C1 segment of cervical spinal cord (tissue), 14 donors: Measurements from ENCODE around the gene MOBP.
A peak's percentile ranks its signal among the peaks of the same experiment; 100 is the strongest.

Experiments used
- DNase-seq, 14 donors: peaks; one replicate each; lab custom pipeline; 2025; lab: John Stamatoyannopoulos, UW

The MOBP gene

DNA sequence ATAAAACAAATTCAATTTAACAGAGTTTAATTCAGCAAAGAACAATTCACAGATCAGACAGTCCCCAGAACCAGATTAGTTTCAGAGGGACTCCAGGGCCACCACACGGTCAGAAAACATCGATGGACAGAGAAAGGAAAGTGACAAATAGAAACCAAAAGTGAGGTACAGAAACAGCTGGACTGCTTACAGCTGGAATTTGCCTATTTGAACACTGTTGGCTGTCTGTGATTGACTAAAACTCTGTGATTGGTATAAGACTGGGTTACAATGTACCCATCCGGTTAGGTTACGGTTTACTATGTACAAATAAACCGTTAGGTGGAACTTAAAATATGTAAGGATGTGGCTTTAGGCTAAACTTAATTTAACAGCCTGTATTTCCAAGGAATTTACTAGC lies 30.3 kb downstream of the MOBP start:
- DNase-seq, result no peak

DNA sequence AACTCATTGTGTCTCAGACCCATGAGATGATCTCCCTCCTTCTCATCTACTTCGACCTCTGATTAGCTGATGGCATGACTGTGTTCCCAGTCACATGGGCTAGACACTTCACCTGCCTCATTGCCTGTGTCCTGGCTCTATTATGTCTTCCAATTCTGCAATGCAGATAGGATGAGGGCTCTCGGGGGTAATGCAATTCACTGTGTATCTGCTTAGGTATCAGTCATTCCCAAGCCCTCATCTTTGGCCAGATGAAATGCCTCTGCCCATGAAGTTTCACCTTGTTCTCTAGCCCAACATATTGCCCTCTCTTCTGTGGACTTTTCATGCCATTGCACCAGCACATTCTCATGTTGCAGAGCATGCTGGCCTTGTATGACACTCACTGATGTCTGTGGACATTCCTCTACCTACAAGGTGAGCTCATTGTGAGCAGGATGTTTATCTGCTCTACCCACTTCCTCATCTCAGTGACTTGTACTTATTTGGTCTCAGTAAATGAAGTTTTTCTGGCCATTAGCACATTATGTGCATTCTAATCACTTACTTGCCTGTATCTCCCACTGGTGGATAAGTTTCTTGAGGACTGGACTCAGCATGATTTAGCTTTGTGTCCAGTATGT lies 32.3 kb downstream of the MOBP start:
- DNase-seq, result no peak

DNA sequence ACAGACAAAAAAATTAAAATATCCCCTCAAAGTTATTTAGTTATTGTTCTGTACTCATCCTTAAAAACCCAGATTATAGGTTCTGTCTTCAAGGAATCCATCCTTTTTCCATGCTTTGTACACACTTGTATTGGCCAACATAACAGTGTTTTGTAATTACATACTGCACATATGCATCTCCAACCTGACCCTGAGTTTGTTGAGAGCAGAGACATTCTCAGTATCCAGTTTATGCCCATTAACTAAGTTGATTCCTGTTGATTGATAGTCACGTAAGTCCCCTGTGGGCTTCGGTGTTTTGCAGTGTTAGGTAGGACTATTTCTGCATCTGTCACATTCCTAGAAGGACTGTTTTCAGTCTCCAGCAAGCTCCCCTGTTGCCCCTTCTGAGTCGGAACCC lies 33.6 kb downstream of the MOBP start:
- DNase-seq, result no peak

DNA sequence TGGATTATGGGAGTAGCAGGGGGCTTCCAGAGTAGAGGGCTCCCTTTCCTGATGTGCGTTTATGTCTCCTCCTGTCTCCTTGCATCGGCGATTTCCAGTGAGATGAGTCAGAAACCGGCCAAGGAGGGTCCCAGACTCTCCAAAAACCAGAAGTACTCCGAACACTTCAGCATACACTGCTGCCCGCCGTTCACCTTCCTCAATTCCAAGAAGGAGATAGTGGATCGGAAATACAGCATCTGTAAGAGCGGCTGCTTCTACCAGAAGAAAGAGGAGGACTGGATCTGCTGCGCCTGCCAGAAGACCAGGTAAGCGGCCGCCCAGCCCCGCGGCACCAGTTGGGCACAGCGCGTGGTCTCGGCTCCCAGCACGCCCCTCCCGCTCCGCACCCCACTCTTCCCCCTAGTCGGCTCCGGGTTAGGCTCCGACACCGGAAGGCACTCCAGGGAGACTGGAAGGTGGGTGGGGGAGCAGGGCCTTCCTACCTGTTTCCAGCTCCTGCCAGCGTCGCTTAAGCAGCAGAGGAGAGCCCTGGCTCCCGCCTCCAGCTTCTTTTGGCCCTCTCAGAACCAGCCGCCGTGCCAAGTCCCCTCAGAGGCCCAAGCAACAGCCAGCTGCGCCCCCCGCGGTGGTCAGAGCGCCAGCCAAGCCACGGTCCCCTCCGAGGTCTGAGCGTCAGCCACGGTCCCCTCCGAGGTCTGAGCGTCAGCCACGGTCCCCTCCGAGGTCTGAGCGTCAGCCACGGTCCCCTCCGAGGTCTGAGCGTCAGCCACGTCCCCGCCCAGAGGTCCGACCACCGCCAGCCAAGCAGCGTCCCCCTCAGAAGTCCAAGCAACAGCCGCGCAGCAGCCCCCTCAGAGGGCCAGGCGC lies 34.7 kb downstream of the MOBP start:
- DNase-seq, result no peak

DNA sequence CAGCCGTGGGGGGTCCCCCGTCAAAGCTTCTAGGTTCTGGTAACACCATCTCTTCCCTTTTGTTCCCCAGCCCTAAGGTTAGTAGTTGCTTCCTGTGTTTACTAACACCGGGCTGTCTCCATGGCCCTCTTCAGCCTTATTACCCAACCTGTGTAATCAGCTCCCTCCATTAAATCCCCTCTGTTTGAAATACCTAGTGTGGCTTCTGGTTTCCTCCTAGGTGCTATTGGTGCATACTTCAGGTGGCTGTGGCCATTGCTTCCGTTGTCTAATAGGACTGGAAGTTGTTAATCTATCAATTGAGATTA lies 35.3 kb downstream of the MOBP start:
- no peak for DNase-seq

DNA sequence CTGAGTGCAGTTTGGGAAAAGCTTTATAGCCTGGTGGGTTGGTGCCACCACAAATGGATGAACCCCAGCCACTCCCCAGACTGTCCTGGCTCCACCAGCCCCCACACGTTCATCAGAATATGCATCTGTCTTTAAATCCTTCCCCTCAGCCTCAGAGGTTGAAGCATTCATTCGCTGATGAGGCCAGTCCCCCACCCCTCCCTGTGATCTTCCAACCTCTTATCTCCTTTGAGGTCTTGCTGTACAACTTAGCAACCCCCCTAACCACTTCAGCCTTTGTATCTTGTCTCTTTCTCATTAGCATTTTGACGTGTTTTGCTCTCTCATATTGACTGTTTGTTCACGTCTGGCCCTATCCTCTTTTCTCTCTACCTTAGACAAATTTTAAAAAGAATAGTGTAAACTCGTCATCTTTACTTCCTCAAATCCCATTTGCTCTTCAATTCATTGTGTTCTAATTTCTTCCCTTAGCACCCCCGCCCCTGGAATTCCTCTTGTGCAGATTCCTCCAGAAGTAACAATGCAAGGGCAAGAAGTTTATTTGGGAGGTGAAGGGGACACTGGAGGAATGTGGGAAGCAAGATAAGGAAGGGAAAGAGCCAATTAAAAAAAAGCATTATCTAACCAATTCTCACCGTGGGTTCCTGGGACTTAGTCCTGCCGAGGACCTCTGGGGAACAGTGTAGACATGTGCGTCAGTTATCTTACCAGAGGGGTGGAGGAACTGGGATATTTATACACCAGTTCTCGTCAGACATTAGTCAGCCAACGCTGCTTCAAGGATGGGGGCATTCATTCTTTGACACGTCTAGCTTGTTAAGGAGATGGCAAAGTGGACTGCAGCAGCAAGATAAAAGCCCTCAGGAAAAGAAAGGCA lies 38.6 kb downstream of the MOBP start:
- no peak for DNase-seq

DNA sequence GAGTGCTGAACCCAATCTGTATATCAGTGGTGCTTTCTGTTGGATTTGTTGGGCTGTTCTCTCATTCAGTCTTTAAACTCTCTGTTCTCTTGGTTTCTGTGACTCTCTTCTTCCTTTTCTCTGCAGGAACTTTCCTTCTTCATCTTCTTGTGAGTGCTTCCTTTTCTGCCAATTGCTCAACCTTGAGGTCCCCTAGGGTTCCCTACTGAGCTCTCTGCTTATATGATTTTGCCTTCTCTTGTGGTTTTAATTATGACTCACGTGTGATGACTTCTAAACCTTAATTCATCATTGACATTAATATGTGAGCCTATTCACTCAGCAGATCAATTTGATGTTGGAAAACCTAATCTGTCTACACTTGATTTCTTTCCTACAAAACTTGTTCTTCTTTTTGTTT lies 39.4 kb downstream of the MOBP start:
- no peak for DNase-seq

DNA sequence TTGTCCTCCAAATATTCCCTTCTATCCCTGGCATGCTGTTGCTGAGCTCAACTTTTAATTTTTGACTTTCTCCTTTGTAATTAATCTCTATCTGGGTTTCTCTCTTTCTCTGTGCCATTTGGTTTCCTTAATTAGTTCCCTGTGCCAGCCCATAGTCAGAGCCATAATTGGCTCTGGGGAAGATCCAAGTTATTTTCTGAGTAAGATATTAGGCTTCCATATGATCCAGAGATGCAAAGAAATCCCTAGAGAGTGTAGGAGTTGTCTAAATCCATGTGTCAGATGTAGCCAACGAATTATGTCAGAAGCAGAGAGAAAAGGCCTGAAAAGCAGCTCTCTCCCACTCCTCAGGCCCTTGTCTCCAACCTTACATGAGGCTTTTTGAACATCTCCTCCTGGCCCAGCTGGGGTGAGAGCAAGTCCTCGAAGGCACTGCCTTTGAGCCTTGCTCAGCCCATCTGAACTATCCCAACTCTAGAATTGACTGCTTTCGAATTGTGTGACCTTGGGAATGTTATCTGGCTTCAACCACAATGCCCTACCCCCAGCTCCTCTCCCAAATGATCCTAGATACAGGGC lies 46.4 kb downstream of the MOBP start:
- DNase-seq, result no peak

DNA sequence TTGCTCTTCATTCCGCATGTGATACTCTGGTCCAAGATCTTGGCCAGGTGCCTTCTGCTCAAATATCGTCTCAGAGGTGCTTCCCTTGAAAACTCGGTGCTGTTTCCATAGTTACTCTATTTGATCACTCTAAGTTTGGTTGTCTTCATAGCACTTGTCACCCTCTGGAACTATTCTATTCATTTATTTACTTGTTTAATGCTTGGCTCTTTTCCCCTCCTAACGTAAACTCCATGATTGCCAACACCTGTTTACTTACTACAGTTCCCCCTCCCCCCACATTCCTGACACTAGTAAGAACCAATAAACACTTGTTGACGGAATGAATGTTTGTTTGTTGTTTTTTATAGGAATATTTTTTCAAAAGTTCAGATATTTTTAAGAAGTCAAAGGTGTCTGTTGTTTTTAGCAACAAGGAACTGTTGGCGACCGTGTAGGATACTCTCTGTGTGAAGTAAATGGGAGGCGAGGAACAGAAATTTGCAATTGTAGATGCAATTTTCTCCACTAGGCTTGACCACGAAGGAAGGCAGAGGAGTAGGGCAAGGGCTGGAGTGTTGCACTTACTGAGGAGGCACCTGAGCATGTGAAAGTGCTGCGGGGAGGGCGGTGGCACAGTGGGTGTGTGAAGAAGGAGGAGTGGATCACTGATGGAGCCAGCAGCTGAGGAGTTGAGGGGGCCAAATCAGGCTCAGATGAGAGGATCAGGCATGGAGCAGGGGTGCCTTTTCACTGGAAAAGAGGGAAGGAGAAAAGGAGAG lies 48.4 kb downstream of the MOBP start:
- no peak for DNase-seq

DNA sequence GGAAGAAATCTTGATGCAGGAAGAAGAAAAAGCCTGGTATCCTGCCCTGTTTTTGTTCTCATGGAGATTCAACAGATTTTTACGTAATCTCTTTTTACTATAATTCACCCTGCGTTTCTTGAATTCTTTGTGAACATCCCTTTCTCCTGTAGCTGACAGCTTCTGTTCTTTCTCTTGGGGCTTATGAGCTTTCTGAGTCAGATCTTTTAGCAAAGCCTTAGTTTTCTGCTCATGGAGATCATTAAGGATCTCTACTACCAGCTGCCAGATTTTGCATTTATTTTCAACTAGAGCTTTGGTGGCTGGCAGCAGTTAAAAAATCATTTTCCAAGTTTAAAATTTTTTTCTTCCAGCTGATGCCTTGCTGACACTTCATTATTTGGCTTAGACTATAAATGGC lies 51.6 kb downstream of the MOBP start:
- no peak for DNase-seq

DNA sequence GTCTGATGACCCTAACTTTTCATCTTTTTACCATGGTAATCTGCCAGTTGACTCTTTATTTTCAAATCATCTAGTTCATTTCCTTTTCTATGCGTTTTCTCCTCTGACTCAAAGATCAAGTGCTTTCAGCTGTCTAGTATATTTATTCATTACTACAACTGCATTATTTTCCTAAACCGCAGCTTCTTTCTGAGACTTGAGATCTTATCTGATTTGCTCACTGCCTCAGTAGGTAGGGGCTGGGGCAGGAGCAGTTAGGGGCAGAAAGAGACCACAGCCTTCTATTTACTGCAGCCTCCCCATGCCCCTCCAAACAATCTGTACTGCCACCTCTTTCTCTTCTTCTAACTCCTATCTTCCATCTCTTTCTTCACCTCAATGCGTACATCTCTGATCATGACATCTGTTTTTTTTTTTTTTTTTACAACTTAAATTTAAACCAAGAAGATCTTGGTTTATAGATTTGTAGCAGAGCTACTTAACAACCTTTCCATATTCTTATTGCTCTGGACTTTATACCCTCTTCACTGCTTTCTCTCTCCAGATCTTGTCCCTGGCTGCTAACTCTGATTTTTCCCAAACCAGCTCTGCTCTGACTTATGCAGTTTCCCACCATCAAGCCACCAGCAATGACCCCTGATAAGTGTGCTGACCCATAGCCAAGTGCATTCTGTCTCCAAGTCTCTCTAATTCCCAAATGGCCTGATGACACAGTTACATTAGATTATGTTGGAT lies 52.2 kb downstream of the MOBP start:
- DNase-seq, result no peak

DNA sequence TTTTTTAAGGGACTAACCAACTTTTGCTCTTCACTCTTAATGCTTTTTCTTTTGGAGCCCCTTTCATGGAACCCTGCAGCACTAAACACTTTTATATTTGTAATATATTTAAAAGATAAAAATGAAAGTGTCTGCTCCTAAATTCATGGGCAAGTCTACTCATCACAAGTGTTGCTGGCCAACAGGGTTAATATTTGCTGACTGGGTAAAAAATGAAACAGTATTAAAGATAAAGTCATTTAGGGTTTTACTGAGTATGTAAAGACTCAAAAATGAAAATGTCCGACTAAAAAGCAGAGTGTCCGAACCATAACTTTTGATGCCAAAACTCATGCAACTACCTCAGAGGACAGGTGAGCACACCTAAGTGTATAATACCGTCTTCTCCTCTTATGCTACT lies 54.0 kb downstream of the MOBP start:
- DNase-seq, result no peak

DNA sequence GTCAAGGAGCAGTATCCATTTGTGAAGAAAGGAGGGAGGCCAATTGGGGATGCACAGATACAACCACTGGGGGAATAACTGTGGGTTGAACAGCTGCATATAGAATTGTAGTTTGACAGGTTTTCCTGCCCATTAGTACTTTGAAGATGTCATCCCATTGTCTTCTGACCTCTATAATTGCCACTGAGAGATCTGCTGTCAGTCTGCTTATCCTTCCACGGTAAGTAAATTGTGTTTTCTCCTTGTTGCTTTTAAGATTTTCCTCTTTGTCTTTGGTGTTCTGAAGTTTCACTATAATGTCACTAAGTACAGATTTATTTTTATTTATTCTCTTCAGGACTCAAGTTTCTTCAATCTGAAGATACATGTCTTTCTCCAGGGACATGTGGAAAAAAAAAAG lies 56.6 kb downstream of the MOBP start:
- no peak for DNase-seq

DNA sequence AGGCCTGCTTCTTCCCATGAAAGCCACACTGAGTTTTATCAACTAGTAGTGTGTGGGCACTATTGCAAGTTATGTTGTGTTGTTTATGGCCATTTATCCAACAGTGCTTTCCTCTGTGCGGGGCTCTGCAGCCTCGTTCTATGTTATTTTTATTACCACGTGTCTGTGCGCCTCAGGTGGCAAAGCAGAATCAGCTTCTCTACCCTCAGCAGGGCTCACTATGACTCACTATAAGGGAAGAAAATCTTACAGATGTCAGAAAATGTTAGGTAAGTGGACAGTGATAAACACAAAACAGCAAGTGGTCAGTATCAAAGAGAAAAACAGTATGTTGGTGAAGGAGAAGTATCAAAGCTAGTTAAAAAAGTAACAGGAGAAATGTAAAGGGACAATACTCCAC lies 61.4 kb downstream of the MOBP start:
- no peak for DNase-seq

DNA sequence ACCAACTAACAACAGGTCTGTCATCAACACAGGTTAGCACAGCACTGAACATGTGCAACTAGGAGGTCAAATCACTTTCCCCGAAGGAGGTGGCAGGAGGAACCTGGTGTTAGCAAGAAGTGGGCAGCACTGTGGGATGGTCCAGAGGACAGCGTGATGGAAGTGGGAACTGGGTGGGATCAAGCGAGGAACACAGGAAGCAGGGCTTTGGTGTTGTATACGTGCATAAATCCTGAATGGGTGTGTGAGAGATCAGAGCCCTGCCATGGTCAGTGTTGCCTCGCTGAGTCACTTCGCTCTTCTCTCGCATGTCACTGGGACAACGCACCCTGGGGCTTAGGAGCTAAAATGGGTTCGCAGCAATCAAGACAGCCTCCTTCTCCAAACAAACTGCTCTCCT lies 62.1 kb downstream of the MOBP start:
- DNase-seq, result peak in 2 of 14 donors; percentile 15 to 19

DNA sequence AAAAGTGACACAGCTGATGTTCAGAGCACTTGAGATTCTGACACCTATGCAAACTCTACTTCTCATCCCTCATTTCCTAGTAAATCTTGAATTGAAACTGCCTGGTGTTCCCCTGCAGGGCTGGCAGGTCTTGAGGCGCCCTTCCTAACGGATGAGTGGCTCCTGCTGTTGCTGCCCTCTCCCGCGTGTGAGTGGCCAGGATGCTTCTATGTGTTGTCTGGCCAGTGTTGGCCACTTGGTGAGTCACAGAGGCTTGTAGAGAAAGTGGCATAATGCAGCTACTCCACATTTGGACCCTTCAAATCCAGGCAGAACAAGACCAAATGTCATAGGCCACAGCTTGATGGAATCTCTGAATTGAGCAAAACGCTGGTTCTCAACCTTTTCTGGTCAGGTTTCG lies 63.6 kb downstream of the MOBP start:
- DNase-seq, result peak in 1 of 14 donors; percentile 30

DNA sequence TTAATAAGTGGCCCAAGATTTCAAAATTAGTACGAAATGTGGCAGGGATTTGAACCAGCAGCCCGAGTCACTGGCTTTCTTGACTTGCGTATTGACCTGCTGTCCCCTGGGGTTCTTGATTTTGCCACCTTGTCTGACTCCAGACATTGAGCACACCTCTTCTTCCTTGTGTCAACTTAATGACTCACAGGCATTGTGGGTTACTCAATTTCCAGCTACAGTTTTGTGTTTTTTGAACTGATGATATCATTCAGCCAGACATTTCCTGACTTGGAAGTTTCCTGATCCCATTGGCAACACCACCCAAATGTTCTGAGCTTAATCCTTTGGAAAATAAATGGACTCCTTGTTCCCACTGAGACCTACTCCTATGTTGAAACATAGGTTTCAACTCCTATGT lies 64.2 kb downstream of the MOBP start:
- no peak for DNase-seq

DNA sequence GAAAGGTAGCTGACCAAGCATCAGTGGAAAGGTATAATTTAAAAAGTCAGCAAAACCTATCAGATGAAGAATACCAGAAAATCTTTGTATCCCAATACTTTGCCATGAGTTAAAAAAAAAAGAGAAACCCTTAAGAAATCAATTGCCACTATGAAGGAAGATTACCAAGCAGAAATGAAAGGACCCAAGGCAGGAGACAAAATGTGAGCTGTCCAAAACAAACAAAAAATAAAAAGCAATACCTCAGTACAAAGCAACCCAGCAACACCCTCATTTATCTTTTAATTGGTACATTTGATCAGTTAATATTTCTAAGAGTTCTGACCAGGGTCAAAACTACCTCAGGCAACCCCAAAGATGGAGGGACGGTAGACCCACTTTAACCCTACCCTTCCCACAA lies 65.3 kb downstream of the MOBP start:
- no peak for DNase-seq

DNA sequence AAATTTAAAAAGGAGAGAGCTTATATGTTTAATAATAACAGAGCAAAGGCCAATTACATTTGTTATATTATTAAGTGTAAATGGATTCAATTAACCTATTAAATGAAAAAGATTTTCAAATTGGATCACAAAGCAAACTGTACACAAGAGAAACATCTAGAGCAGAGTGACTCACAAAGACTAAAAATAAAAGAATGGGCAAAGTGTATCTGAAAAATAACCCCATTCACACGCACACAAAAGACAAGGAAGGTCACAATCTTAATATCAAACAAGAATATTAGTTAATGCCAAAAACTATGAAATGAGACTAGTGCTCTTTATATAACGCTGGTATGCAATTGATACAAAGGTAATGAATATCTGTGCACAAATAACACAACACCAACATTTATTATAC lies 65.7 kb downstream of the MOBP start:
- DNase-seq, result no peak

DNA sequence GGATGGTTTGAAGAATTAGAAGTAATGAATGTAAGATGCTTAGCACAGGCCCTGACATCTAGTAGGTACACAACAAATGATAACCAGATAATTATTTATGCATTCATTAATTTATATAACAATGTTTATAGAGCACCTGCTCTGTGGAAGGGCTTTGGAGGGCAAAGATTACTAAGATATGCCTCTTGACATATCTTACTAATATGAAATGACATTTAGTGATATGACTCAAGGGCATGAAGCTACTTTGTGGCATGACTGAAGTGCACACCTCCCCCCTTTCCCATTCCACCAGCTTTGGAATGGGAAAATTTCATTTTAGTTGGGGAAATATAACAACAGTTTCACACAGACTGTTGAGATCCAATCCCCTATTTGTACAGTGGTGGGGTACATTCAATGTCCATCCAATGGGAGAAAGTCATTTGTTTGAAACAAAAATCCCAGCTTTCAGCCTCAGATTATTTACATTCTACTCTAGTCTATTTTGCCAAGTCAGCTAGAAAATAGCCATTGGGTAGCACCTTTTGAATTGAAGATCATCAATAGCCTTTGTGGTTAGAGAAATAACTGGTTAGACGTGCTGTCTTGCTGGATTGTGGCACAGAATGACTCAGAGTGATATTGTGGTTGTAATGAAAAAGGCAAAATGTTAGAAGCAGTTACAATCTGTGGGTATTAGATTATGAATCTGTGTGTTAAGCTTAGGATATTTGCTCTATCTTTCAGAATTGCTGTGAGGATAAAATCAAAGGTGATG lies 72.9 kb downstream of the MOBP start:
- no peak for DNase-seq
